T-helper 9 cell (primary cell): ENCODE measurements around the gene PITPNM3.

Experiments
- DNase-seq: peaks from one replicate; pipeline ENCODE4 v3.0.0-alpha.2; 2020

PITPNM3 gene

DNA sequence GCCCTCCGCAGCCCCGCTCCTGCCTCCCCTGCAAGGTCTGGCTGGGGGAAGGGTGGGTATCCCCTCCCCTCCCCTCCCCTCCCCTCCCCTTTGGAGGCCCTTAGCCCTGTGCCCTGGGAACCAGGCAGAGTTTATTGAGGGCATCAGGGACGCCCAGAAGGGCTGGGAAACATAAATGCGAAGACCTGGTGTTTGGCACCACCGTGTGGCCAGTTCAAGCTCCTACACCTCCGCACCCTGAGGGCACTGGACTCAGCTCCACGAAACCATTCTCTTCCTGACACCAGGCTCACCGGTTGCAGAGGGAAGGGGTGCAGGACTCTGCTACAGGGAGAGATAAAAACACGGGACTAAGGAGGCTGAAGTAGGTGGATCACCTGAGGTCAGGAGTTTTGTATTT is 120.4 kb downstream of the PITPNM3 start:
- DNase-seq, result peak; percentile 48

DNA sequence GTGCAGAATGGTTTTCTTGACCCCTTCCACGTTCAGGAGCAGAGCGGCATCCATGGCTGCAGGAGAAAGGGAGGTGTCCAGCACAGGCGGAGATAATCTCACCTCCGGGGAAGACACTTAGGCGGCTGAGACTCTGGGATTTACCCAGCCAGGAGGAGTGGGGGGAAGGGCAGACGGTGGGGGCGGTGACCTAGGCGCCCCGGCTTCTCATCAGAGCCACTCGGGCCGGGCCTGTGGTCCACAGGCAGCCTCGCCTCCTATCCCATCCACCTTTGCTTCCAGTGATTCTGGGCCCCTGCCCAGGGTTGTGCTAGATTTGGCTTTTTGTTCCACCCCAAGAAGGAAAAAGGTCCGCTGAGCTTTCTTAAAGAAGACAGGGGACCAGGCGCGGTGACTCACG is 121.3 kb downstream of the PITPNM3 start, which contains the start of gene AIPL1:
AIPL1 (minus strand) TSS at position 71 of the 400 bp plus-strand sequence; CDS start at position 54, 17 bp downstream.
- no peak for DNase-seq

- no peak for DNase-seq
These were observed 125.6 kb downstream of the PITPNM3 start for GRCh38 chr17:6430769-6431168.

- no peak for DNase-seq
These were observed 127.1 kb downstream of the PITPNM3 start for GRCh38 chr17:6429266-6429665.

GRCh38 chr17:6428207-6428965 is 128.0 kb downstream of the PITPNM3 start:
- DNase-seq, result no peak

DNA sequence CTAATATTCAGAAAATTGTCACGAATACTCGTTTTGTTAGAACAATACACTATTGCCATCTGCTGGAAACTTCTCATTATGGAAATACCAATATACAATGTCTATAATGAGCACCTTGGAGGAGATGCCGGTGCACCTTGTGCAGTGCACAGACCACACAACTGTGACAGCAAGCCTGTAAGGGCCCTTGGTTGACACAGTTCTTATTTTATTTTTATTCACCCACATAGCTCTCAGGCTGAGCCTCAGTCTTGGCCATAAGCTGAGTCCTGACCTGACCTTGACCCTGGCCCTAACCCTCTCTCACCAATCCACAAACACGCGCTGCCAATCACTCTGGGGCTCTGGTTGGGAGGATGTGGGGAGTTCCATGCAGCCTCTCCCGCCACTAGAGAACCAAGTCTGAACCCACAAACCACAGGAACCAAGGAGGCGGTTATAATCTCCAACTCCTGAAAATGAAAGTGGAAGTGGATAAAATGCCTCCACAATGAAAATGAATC is 129.0 kb downstream of the PITPNM3 start:
- no peak for DNase-seq

GRCh38 chr17:6426356-6427101 is 129.8 kb downstream of the PITPNM3 start:
- no peak for DNase-seq

GRCh38 chr17:6425407-6425806 is 130.9 kb downstream of the PITPNM3 start:
- DNase-seq, result no peak

DNA sequence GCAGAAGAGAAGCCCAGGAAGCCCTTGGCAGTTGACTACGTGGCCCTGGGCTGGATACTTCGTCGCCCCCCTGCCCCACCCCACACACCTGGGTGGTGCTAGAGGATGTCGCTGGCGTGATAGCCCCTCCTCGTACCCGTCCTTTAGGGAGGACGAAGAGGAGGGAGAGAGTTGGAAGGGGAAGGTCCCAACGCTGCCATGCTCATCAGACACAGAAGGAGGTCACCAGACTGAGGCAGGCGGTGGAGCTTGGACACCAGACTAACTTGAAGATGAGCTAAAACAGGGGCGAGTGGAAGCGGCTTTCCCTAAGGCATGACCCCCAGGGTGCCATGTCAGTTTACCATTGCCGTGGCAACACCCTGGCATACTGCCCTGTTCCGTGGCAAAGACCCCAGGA is 132.4 kb downstream of the PITPNM3 start:
- no peak for DNase-seq

GRCh38 chr17:6422654-6423241 is 133.6 kb downstream of the PITPNM3 start:
- DNase-seq, result no peak

- peak; percentile 66 for DNase-seq
These were observed 134.4 kb downstream of the PITPNM3 start for GRCh38 chr17:6421700-6422604.

DNA sequence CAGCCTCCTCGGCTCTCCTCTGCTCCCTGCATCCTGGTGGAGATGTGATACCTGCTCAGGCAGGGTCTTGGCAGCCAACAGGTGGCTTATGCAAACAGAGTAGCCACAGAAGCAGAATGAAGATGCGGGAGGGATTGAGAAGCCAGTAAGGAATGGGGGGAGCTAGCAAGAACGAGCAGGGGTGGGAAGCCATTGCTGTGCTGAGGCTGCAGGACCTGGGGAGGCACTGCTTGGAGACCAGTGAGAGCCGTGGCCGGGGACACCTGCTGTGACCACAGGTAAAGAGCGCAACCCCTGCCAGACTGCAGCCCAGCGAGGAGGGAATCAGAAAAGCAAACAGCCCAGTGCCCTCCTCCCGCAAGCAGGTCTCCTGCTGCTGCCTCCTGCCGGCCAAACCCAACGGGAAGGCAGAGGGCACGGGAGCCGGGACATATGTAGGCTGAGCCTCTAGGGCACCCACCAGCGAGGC is 136.1 kb downstream of the PITPNM3 start:
- DNase-seq, result no peak

DNA sequence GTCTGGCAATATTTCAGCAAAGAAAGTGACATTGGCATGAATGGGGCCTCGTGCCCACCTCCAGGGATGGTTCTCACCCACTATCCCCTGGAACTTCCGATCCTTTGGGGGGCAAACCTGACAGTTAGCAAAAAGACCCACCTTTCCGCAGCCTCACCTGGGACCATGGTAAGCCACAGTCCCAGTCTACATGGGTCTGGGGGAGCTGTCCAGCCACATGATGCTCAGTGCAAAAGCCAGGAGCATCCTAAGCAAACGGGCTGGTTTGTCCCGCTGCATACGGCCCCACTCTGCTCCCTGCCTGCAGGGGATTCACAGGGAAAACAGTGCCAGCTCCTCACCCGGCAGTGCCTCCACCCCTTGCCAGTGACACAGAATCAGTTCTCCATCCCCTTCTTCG is 140.7 kb downstream of the PITPNM3 start:
- no peak for DNase-seq

GRCh38 chr17:6413065-6413464 is 143.3 kb downstream of the PITPNM3 start:
- no peak for DNase-seq

DNA sequence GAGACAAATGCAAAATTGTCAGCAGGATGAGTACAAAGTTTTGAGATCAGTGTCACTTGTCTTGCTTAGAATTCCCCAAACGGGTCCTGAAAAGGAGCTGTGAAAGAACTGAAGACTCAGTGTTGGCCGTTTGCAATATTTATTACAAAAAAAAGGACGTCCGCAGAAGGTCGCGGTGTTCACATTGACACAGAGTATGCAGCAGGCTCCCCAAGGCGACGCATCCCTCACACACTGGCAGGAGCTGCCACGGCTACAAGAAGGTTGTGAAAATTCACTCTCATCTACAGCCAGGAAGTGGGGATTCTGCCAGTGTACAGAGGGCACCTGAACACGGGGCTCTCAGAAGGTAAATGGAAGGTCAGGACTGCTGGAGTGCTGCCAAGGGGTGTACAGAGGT is 147.6 kb downstream of the PITPNM3 start:
- no peak for DNase-seq

- DNase-seq, result no peak
These were observed 148.1 kb downstream of the PITPNM3 start for GRCh38 chr17:6408276-6408675.

- no peak for DNase-seq
These were observed 154.1 kb downstream of the PITPNM3 start for GRCh38 chr17:6402258-6402657.
